Stimulated activated CD8-positive, alpha-beta memory T cell treated with anti-CD3 and anti-CD28 coated beads, Interleukin-7, amount 100 ng/mL, for 4 hours (primary cell): Measurements from ENCODE around the gene NACC2.
"Not testable (repeated sequence)": the region's sequence is repeated elsewhere in the genome, so short reads cannot be mapped to it uniquely, and the experiment has no call there.

ENCODE experiments used
- DNase-seq, 2 donors: peaks; one replicate each; pipeline ENCODE4 v3.0.0-alpha.2; 2020; ENCODE audit warnings: low read depth in 2 of 2

Gene NACC2

DNA sequence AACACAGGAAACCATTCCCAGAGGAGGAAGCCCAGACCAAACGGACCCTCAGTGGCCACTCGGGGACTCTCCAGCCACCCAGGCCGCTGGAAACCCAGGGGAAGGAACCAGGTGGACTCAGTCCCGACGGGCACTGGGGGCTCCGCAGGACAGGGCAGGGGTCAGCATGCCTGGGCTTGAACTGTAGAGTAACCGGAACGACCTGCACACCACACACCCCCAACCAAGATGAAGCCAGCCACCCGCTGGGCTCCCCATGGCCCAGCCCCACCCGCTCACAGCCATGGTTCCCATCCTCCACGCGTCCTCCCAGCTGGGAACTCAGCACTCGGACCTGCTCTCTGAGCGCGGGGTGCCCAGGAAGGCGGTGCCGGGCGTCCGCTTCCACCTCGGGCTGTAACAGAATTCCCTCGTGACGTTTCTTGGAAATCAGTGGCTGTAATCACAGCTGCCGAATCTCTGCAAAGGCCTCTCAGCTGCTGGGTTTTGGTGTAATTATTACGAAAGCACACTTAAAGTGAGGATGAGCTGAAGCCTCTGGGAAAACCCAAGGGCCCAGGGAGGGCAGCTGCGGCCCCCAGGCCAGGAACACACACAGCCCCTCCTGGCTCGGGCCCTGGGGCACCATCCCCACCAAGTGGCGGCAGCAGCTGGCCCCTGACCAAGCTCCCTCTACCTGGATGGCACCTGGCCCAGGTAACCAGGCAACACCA lies 13.8 kb downstream of the NACC2 start:
- no peak for DNase-seq

DNA sequence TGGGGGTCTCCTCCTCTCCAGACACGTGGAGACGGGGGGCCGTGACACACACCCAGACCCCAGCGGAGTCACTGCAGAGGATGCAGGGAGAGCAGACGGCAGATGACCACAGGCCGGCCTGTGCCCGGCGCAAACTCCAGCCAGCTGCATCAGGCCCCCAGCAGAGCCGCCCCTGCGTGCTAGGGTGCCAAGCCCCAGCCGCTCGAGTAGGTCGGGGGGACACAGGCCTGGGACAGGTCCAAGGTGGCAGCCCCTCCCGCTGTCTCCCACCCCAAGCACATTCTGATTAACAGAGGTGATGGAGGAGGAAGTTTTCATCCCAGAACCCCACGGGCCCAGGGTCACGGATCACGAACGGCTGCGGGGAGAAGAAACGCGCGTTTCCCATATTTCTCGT lies 14.4 kb downstream of the NACC2 start:
- no peak for DNase-seq

DNA sequence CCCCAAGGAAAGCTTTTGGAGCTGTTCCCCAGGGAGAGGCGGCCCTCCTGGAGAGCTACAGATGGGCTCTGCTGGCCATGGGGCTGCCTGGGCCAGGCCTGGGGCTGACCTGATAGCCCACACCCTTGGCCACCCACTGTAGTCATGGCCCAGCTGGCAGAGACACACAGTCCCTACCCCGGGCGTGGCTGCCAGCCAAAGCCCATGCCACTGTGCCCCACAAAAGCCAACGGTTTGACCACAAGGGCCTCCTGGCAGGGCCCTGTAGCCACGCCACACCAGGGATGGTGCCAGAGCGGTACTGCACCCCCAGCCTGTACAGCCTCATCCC lies 15.2 kb downstream of the NACC2 start:
- DNase-seq, result no peak

DNA sequence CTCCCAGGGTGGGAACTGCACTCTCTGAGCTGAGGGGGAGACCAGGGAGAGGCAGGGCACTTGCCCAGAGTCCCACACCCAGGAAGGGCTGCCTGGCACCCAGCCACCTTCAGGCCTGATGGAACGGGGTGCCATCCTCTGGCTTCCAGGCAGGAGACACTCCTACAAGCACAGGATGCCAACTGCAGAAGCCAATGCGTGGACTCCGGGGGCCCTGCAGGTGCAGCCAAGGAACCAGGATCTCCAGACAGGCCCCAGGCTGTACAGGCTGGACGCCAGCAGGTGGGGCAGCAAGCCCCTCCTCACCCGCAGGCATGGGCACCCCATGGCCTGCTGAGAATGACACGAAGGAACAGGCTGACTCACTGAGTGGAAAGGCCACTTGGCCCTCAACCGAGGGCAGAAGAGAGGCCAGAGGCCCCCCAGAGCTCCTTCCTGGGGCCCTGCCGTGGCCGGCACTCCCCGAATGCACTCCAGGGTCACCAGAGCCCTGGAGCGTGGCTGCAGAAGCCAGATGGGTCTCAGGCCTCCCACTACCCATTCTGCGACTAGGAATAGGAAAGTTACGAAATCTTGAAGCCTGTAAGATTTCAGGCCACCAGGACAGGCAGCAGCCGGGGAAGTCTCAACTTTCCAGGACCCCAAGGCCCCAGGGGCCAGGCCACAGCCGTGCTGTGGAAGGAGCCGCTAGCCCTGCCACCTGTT lies 15.7 kb downstream of the NACC2 start:
- DNase-seq, result no peak

DNA sequence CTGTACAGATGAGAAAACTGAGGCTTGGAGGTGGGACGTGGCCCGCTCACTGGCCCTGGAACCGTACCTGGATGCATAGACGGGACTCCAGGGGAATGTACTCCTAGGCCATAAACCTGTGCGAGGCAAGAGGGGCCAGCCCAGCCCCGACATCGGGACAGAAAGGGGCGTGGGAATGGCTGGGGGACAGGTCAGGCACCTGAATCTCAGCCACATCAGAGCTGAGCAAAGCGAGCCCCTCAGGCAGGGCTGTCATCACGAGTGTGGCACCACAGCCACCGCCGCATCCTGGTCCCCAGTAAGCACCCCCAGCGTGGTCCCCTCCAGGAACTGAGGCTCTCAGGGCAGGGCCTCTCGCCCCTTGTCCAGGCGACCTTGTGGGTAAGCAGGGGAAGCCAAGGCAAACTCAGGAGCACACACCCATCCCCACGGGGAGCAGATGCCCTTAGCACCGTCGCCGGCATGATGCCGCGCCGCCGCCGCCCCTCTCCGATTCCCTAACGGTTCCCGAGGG lies 16.5 kb downstream of the NACC2 start:
- no peak for DNase-seq

DNA sequence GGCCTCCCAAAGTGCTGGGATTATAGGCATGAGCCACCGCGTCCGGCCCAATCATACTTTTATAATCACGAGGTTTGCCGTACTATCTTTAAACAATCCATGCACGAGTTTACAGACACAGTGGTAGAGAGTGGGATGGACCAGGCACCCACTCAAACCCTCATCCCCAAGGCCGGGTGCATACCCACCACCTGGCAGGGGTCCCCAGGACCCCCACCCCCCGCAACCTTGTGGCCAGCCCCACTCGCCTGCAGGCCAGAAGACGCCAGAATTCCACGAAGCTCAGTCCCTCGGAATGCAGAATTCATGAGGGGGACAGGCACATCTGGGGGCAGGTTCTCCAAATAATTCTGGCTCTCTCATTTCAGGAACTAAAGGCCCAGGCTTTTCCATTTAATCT lies 17.1 kb downstream of the NACC2 start:
- DNase-seq, result no peak

DNA sequence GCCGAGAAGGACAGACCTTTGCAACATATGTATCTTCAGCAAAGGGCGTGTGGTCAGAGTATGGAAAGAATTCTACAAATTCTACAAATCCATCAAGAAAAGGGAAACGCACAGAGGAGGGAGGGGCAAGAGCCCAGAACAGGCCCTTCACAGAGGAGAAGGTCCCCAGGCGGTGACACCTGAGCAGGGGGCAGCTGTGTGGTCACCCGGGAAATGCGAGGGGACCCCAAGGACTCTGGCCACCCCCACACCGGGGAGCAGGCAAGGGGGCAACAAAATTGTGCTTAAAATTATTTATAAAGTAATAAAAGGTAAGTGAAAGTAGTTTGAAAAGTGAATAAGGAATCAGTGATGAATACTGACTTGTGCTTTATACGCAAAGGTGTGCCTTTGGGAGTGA lies 17.6 kb downstream of the NACC2 start:
- no peak for DNase-seq

DNA sequence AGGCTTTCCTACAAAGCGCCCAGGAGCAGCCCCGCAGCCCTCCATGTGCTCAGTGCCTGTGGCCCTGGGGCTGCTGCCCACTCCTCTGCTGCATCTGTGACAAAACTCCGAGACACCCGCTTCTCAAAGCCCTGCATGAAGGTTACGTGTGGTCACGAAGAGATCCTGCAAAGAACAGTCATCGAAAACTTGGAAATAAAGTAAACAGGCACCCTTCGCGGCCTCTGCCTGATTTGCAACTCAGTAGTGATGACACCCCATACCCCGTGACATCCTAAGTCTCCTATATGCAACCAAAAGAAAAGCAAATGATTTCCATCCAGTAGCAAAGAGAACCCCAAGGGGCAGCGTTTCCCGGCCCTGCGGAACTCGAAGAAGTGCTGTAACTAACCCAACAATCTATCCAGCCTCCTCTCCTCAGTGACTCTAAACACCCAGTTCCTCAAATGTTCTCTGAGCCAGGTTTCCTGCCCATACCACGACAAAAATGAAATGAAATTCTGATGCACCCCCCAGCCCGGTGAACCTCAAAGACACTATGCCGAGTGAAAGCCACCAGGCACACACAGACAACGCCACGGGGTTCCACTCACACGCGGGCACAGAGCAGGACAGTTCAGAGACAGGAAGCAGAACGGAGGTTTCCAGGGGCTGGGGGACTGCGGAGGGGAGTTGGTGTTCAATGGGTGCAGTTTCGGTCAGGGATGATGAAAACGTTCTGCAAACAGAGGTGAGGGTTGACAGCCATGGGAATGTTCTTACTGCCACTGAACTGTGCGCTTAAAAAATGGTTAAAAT lies 19.0 kb downstream of the NACC2 start:
- no peak for DNase-seq

DNA sequence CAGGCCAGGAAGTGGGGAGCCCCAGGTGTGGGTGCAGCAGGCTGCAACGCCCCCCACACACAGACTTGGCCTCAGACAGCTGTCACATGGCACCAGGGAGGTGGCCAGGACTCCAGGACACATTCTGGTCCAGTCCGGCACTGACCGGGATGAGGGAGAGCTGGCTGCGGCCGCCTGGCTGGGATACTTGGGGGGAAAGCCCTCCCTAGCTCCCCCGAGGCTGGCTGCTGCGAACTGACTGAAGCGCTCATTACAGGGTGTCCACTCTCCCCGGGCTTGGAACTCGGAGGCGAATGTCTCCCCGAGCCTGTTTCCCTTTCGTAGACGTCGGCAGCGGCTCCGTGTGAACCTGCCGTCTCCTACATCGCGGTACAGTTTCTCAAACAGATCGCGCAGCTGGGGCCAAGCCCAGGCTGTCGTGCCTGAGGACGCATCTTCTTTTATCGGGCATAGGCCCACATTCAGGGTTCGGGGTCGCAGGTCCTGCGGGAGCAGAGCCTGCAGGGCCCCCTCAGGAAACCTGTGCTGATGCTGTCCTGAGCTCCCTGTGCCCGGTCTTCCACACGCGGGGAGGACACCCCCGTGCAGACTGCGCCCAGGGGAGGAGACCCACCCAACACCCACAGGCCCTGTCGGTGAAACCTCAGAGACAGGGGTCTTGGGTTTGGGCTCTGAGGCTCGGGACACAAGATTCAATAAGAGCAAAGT lies 19.8 kb downstream of the NACC2 start:
- DNase-seq, result no peak

DNA sequence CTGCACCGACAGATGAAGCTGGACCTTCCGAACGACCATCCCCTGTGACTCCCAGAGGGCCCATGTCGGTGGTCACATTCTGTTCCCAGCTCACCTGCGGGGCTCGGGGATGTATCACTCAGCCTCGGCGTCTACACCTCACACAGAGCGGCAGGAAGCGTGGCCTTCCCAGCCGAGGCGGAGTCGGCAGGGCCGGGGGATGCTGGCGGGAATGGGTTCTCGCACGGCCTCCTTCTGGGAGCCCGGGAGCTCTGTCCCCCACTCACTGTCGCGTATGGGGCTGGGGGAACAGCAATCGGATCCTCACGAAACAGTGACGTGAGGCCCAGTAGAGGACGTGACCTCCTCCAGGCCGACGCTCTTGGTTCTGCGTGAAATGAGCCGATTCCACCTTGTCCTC lies 20.4 kb downstream of the NACC2 start:
- no peak for DNase-seq

DNA sequence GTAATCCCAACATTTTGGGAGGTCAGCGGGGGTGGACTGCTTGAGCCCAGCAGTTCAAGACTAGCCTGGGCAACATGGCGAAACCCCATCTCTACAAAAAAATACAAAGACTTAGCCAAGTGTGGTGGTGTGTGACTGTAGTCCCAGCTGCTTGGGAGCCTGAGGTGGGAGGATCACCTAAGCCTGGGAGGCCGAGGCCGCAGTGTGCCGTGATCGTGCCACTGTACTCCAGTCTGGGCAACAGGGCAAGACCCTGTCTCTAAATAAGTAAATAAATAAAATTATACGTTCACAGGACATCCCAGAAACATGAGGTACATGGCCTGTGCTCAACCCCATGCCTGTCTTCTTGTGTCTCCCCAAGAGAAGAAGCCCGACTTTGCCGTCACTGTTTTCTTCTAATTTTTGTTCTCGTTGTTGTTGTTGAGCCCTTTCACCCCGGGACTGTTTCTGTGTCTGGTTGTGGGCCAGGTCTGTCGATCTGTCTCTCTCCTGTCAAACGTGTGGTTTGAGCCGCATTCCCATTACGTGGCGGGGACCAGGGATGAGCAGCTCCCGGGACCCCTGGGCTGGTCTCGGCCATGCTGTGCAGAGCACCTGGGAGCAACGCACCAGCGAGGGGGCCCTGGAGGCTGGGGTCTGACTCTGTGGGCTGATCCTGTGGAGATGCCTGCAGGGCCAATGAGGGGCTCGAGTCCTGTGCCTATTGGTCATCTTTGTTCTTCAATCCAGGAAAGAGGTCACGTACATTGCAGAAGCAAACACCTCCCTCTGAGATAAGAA lies 32.2 kb downstream of the NACC2 start:
- no peak for DNase-seq

DNA sequence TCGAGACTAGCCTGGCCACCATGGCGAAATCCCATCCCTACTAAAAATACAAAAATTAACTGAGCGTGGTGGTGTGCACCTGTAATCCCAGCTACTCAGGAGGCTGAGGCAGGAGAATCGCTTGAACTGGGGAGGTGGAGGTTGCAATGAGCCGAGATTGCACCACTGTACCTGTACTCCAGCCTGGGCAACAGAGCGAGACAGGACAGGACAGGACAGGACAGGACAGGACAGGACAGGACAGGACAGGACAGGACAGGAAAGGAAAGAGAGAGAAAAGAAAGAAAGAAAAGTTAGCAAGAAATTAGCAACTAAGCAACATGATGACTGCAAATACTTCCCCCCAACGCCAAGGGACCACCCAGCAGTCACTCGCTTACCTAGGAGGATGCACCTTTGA lies 33.2 kb downstream of the NACC2 start:
- DNase-seq, result not testable (repeated sequence)

DNA sequence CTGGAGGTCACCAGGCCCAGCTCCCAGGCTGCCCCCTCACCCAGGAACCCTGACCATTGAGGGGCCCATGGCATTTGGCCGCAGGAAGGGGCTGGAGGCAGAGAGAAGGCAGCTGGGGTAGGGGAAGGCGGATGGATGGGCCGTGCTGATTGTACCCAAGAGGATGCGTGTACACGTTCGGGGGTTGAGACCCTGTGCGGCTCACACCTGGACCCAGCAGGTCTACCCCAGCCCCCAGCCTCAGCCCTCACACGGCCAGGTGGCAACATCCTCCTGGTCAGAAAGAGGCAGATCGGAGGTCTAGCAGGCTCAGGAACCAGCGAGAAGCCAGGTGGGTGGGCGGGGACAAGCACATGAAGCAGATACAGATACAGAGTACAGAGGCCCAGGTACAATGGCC lies 33.7 kb downstream of the NACC2 start:
- DNase-seq, result no peak

DNA sequence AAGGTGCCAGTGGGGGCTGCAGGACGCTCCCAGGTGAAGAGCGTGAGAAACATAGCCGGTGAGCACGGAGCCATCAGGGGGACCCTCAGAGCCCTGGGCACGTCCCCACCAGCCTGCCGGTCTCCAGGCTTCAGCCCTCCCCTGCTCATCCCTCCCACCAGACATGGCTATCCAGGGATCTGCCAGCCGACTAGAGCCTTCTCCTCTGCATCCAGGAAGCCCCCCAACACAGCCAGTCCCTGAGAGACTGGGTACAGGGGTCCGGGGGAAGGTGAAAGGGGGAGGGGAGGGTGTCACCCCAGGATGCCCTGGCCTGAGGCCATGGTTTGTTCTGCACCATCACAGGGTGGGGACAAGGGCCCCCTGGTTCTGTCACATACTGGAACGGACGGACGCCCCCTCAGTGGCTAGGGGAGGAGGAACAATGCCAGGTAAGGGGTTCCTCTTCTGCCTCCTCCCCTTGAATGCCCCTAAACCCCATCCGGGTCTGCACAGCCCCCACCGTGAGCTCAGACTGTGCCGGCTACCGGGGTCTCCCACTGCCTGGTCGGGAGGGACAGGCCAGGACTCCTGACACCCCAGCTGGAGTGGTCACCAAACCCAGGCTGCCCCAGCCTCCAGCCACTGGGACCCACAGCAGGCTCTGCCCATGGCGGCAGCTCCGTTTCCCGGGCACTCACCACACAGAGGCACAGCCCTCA lies 34.3 kb downstream of the NACC2 start:
- DNase-seq, result no peak

DNA sequence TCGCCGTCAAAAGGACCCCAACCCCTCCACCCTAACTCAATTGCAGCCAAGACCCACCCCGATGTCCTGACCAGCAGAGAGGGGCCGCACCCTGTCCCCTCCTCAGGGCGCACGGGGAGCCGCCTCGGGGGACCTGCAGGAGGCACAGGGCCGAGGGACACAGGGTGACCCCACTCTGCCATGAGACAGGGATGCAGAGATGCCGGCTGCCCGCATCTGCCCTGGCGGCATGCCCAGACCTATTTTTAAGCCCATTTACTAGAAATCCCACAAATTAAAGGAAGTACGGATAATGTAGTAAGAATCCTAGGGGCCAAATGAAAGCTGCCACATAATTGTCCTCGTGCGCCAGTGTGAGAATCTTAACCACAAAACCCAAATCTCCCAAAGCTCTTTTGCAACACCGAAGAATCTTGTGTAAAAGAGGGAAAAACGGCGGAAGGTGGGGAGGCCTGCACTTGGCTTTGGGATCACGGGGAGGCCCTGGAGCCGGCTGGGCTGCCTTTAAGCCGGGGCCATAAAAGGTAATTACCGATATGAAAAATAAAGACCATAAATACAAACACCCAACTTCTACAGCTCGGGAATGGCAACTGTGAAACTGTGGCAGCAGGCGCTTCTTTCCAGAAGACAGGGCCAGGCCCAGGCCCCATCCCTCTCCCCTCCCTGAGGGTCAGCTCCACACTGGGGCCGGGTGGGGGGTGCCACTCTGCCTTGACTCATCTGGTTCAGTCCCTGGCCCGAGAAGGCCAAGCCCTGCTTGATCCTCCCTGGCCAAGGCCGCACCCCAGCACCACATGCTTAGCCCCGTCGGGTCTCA lies 35.0 kb downstream of the NACC2 start:
- DNase-seq, result no peak

DNA sequence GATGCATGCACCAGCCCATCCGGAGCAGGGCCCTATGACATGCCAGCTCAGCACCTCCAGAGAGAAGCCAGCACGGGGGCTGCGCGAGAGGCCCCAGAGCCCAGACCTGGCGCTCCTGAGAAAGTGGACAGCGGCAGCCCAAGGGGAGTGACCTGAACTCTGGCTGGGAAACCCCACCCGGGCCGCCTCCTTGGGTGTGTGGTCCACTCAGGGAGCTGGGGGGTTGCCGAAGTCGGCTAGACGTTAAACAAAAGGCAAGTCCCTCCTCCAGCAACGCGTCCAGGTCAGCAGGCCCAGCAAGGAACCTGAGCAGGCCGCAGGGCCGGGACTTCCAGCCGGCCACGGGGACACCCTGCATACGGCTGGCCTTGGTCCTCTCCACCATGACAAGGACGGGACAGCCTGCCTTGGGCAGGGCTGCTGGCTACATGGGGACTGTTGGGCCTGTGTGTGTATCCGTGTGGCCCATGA lies 35.7 kb downstream of the NACC2 start:
- no peak for DNase-seq

DNA sequence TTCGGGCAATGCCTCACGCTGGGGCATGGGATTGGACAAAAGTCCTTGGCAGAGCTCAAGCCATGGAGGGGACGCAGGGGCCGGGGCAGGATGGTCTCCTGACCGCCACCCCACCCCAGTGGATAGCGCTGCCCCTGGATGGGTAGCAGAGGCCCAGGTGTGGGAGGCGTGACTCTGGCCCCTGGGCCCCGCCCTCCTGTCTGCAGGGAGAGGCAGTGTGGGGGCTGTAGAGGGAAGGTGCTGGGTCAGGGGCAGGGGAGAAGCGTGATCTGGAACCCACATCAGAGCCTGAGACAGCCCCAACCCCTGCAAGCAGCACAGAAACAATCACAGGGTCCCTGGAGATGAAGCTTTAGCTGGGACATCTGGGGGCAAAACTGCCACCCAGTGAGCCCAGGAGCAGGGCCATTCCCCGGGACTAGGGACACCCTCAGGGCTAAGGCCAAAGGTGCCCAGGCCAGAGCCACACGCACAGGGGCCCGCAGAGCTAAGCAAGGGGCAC lies 36.2 kb downstream of the NACC2 start:
- DNase-seq, result no peak

DNA sequence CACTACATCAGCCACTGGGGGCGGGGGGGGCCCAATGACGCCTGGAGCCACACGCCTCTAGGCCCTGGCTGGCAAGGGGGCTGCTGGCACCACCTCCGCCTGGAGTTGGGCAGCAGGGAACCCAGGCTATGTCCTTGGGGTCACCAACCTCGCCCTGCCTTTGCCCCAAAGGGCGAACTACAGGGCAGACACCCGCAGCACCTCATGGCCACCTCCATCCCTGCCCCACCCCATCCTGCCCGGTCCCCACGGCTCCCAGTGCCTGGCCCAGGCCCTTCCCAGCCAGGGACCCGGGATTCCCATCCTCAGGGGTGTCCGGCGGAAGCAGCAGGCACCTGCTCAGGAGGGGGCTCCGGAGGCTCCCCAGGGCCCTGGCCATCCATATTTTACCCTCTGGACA lies 37.0 kb downstream of the NACC2 start:
- no peak for DNase-seq

DNA sequence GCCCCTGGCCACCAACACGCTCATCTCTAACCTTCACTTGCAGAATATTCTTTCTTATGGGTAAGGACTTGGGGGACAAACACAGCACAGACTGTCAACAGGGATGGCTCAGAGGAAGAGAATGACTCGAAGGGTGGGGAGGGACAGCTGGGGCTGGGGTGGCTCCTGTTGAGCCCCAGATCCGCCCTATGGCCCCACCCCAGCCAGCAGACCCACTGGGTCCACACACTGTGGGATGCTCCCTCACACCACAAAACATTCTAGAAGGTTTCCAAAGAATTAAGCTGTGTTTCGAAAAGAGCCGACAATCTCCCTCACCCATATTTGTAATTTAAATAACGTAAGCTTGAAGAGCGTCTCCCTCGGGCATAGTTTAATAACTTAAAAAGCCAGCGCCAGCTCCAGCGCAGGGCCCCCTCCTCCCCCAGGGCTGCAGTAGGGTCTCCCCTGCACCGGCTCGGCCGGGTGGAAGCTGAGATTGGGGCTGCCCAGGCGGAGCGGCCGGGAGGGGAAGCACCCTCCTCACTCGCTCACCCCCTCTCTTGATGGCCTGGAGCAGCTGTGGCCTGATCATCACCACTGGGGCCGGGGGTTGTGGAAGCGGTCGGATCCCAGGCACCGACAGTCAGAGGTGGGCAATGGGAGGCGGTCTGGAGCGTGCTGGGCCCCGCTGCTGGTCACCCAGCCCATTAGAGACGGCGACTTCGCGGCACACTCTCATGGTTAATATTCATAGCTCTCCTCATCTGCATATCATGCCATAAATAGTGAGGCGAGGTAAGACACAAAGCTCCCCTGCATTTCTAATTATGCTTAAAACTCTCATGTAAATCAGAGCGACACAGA lies 37.6 kb downstream of the NACC2 start:
- no peak for DNase-seq
